Measurements from ENCODE around the gene ANKRD34A. TPM values are rescaled to one million over a fixed set of nuclear protein-coding genes. Genes with fewer than 3 reads are reported as not detected.

ANKRD34A gene
- total RNA-seq, 2 donors from 2014 or later, result 1.5 to 3.4 TPM

DNA sequence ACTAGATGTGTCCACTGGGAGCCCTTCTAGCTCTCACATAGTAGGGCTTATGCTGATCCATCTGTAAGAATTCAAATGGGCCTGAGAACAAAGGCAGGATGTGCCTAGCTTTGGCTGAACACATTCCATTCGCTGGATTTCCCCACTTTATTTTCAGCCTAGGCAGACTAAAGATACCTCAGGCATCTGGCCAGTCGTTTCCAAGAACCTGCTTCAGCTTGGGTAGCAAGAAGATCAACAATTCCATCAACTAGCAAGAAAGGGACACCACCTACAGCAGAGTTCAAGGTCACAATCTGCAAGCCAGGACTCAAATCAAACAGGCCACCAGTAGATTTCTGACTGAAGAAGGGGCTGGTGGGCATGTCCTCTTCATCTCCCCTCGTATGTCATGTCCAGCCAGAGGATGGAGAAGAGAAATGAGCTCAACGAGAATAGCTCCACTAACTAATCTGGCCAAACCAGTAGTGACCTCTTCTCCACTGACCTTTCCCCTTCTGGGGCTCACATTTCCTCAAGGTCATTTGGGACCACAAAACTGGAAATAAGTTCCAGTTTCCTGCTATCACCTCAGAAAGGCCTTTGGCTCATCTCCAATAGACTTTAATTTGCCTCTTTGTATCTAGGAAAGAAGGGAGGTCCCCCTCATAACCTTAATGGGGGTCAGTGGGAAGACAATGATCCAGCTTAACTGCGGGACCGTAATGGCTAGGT is 17.8 kb upstream of the ANKRD34A start:
- DNase-seq (ENCODE audit: low spot score), result no peak
- TF ChIP-seq, protein P1, sequence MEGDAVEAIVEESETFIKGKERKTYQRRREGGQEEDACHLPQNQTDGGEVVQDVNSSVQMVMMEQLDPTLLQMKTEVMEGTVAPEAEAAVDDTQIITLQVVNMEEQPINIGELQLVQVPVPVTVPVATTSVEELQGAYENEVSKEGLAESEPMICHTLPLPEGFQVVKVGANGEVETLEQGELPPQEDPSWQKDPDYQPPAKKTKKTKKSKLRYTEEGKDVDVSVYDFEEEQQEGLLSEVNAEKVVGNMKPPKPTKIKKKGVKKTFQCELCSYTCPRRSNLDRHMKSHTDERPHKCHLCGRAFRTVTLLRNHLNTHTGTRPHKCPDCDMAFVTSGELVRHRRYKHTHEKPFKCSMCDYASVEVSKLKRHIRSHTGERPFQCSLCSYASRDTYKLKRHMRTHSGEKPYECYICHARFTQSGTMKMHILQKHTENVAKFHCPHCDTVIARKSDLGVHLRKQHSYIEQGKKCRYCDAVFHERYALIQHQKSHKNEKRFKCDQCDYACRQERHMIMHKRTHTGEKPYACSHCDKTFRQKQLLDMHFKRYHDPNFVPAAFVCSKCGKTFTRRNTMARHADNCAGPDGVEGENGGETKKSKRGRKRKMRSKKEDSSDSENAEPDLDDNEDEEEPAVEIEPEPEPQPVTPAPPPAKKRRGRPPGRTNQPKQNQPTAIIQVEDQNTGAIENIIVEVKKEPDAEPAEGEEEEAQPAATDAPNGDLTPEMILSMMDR (IDR thresholded peaks at IDR 0.05), result no peak
- Histone ChIP-seq H3K9me3 (no peaks in the 10 kb centered on the region), H3K4me1 (peaks cover 0 to 94% of the 10 kb centered on the region in 2 donors), H3K27ac (peak overlapping the region; percentile 96 to 98), H3K27me3 (no peaks in the 10 kb centered on the region), H3K36me3 (no peaks in the 10 kb centered on the region), H3K4me3 (no peak overlapping the region)

DNA sequence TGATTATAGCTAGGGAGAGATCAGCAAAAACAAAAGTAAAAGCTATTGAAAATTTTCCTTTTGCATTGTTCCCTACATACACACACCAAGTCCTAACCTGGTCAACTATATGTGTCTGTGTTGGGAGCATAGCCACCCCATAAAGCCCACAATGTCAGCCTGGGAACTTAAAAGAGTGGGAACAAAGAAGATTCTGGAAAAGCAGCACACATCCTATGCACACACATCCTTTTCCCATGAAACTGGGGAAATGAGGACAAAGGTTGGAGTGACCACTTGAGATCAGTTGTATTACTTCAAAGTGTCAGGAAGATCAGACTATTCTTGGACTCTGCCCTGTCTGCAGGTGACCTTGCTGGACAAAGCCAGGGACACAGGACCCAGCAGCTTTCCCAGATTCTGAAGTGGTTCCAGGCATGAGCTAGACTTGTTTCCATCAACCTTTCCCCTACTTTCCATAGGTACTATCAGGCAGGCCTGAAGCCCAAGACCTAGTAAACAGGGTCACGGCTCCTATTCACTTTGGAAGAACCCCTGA is 16.2 kb upstream of the ANKRD34A start:
- Histone ChIP-seq H3K27ac (peak overlapping the region; percentile 96 to 98), H3K4me1 (peaks cover 0 to 82% of the 10 kb centered on the region in 2 donors), H3K4me3 (peak overlapping the region in 1 of 2 donors; percentile 31), H3K27me3 (no peaks in the 10 kb centered on the region), H3K9me3 (no peaks in the 10 kb centered on the region), H3K36me3 (no peaks in the 10 kb centered on the region)
- TF ChIP-seq, protein P1 (IDR thresholded peaks at IDR 0.05), result no peak
- no peak for DNase-seq (ENCODE audit: low spot score)

DNA sequence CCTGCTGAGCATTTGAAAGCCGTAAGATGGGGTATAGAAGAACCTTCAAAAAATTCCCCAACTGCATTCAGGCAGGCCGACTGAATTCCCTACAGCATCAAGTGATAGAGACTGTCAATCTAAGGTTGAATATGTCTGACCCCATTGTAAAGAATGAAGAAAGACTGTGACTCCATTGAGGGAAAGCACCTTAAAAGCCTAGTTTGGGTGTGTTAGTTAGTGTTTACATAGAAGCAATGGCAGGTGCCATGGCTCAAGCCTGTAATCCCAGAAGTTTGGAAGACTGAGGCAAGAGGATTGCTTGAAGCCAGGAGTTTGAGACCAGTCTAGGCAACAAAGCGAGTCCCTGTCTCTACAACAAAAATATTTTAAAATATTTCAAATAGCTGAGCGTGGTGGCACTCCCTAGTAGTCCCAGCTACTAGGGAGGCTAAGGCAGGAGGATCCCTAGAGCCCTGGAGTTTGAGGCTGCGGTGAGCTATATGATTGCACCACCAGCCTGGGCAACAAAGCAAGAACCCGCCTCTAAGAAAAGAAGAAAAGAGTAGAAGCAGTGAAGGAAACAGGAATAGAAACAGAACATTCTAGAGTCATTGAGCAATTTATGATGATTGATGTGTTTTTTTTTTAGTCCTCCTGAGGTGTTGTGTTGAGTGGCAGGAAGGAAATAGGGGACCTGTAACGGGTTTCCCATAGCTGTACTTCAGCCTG is 15.5 kb upstream of the ANKRD34A start:
- Histone ChIP-seq H3K4me3 (peak overlapping the region in 1 of 2 donors; percentile 31), H3K36me3 (no peaks in the 10 kb centered on the region), H3K9me3 (no peaks in the 10 kb centered on the region), H3K27ac (peak overlapping the region; percentile 96 to 98), H3K4me1 (peaks cover 0 to 76% of the 10 kb centered on the region in 2 donors), H3K27me3 (no peaks in the 10 kb centered on the region)
- TF ChIP-seq, protein P1 (IDR thresholded peaks at IDR 0.05), result no peak
- DNase-seq (ENCODE audit: low spot score), result no peak

DNA sequence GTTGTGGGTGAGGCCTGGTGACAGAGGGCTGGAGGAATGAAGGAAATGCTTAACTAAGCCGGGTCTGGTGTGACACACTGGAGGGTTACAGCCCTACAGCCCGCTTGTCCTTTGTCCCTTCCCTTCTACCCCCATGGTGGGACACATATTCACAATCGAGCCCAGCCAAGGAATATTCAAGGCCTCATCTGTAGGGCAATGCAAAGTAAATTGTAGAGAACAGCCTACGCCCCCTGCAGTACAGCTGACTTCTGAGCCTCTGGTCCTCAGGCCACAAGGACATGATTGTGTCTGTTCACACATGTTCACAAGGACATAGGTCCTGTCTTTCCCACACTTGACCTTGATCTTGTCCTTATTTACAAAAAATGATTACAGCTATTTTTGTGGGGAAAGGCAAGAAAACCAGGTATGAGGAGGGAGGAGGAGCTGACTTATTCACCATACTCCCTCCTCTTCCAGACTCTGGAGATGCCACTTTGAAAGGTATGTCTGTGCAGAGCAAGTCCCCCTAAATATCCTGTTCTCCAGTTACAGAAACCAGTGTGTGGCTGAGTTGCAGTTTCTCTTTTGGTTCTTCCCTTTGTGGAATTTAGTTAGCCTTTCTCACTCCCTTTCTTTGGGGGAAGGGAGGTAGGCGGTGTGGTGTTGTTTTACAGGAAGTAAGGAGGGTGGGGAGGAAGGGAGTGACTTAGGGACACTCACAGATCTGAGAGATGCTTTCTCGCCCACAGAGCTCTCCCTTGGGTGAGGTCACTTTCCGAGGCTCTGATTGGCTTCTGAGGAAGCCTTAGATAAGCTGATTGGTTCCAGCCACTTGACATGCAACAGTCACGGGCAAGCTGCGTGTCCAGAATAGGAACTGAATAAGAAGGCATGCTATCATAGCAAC is 14.7 kb upstream of the ANKRD34A start:
- peak overlapping the region; percentile 13 to 37 for H3K4me3 ChIP-seq
- peaks cover 0 to 68% of the 10 kb centered on the region in 2 donors for H3K4me1 ChIP-seq
- H3K36me3 ChIP-seq, result no peaks in the 10 kb centered on the region
- TF ChIP-seq, protein P1 (IDR thresholded peaks at IDR 0.05), result peak in 1 of 2 donors; percentile 46
- no peaks in the 10 kb centered on the region for H3K27me3 ChIP-seq
- no peaks in the 10 kb centered on the region for H3K9me3 ChIP-seq
- H3K27ac ChIP-seq, result peak overlapping the region; percentile 96 to 98
- DNase-seq (ENCODE audit: low spot score), result peak; percentile 99

DNA sequence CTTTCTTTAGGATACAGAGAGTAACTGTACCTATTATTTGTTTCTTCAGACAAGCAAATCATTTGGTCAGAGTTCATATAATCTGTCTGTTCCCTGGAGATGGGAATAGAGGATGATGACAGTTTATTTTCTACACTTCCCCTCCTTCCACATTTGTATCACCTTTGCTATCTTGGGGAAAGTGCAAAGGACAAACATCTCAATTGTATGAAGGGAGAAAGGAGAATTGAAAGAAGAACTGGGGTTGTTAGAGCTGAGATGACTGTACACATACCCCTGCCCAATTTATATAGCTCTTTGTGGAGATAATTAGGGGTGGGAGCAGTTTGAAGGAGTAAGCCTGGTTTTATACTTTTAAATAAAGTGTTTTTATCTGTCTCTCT is 14.1 kb upstream of the ANKRD34A start:
- Histone ChIP-seq H3K27ac (peak overlapping the region; percentile 96 to 98), H3K4me1 (peaks cover 0 to 62% of the 10 kb centered on the region in 2 donors), H3K36me3 (no peaks in the 10 kb centered on the region), H3K27me3 (no peaks in the 10 kb centered on the region), H3K4me3 (peak overlapping the region; percentile 13 to 37), H3K9me3 (no peaks in the 10 kb centered on the region)
- TF ChIP-seq, protein P1 (IDR thresholded peaks at IDR 0.05), result no peak
- no peak for DNase-seq (ENCODE audit: low spot score)

Data from right atrium auricular region (tissue), 2 donors.